Endothelial cell of umbilical vein (primary cell): ENCODE results near the gene TMEM132E. TPM values are rescaled to one million over a fixed set of nuclear protein-coding genes. Genes with fewer than 3 reads are reported as not detected.

Experiments
- Bru-seq: library from RNA; stranded (reverse); fragments of 400-500 nt; gene quantifications from one replicate; lab custom pipeline; 2021; lab: Mats Ljungman, UMichigan
- BruChase-seq, 2 experiments: library from RNA; stranded (reverse); fragments of 400-500 nt; gene quantifications; one replicate each; lab custom pipeline; 2021; lab: Mats Ljungman, UMichigan
- BruUV-seq: library from RNA; stranded (reverse); fragments of 400-500 nt; replicated peaks from 2 replicates; lab custom pipeline; 2021; lab: Mats Ljungman, UMichigan
- CTCF ChIA-PET: fragments of 300-600, 350-600 bp; sonication (Branson Sonifier 250); formaldehyde crosslinking; loops from one replicate; lab custom pipeline; 2021; ENCODE audit warnings: antibody characterized with exemption, inconsistent platforms; lab: Charles Lee
- POLR2A ChIA-PET: fragments of 300-600, 350-600 bp; sonication (Branson Sonifier 250); formaldehyde crosslinking; loops from one replicate; lab custom pipeline; 2021; ENCODE audit warnings: antibody characterized with exemption, inconsistent platforms; lab: Charles Lee
- DNase-seq: peaks from one replicate; pipeline ENCODE4 v3.0.0-alpha.2; 2011; ENCODE audit warnings: low read depth, low spot score
- FAIRE-seq: peaks from 2 replicates; lab custom pipeline; 2011; peaks lifted over from hg19 to GRCh38; lab: Jason Lieb, UNC
- H2AFZ ChIP-seq: 2 replicates; pipeline ENCODE4 v1.6.0; 2012; ENCODE audit warnings: low read depth, low read length, control low read depth, inconsistent platforms
- H3K27ac ChIP-seq: 2 replicates; pipeline ENCODE4 v1.5.1; 2011; ENCODE audit warnings: low read depth, mild to moderate bottlenecking, control low read depth, low read length, moderate library complexity; ENCODE audit not compliant: insufficient read depth
- H3K27me3 ChIP-seq, 2 experiments: 2 replicates each; pipeline versions ENCODE4 v1.6.0 to v1.6.1; 2011; ENCODE audit warnings: low read length in 2 of 2, mixed read lengths in 1 of 2; ENCODE audit not compliant: control insufficient read depth in 2 of 2, insufficient read depth in 2 of 2
- H3K36me3 ChIP-seq, 2 experiments: 2 replicates in 1 of 2; 3 replicates in 1 of 2; pipeline ENCODE4 v1.5.1; 2011; ENCODE audit warnings: low read length in 2 of 2, mild to moderate bottlenecking in 1 of 2, moderate library complexity in 1 of 2; ENCODE audit not compliant: control insufficient read depth in 2 of 2, insufficient read depth in 2 of 2; ENCODE audit errors: extremely low read depth in 1 of 2
- H3K4me1 ChIP-seq: 3 replicates; pipeline ENCODE4 v1.5.1; 2011; ENCODE audit warnings: mild to moderate bottlenecking, low read length; ENCODE audit not compliant: control insufficient read depth, insufficient read depth; ENCODE audit errors: extremely low read depth
- H3K4me2 ChIP-seq: 2 replicates; pipeline ENCODE4 v1.6.1; 2011; ENCODE audit warnings: low read length, control low read depth, mixed read lengths; ENCODE audit not compliant: insufficient read depth
- H3K4me3 ChIP-seq, 3 experiments: fragments of 200-600 bp in 1 of 3; sonication (generic), shearing (Covaris generic) in 1 of 3; replicated peaks in 1 of 3; 2 replicates each; pipeline ENCODE4 v1.5.1; 2011 to 2016; ENCODE audit warnings: control low read depth in 3 of 3, low read length in 3 of 3, mild to moderate bottlenecking in 2 of 3, inconsistent platforms in 1 of 3, low read depth in 1 of 3, moderate library complexity in 1 of 3; ENCODE audit not compliant: insufficient read depth in 1 of 3
- H3K79me2 ChIP-seq: 2 replicates; pipeline ENCODE4 v1.6.0; 2012; ENCODE audit warnings: low read length, inconsistent platforms; ENCODE audit not compliant: control insufficient read depth, insufficient read depth
- H3K9ac ChIP-seq: replicated peaks from 2 replicates; pipeline ENCODE3; 2011; ENCODE audit warnings: low read length, control low read depth; ENCODE audit not compliant: insufficient read depth; ENCODE audit errors: extremely low read depth
- H3K9me1 ChIP-seq: replicated peaks from 3 replicates; pipeline ENCODE4 v1.6.0; 2011; ENCODE audit warnings: mild to moderate bottlenecking, low read length; ENCODE audit not compliant: control insufficient read depth, insufficient read depth; ENCODE audit errors: extremely low read depth
- H3K9me3 ChIP-seq: replicated peaks from 2 replicates; pipeline ENCODE4 v1.5.1; 2012; ENCODE audit warnings: low read length, inconsistent platforms; ENCODE audit not compliant: control insufficient read depth, insufficient read depth
- H4K20me1 ChIP-seq: replicated peaks from 2 replicates; pipeline ENCODE3; 2011; ENCODE audit warnings: mild to moderate bottlenecking, low read length; ENCODE audit not compliant: control insufficient read depth, insufficient read depth; ENCODE audit errors: extremely low read depth
- CTCF ChIP-seq, 2 donors: IDR thresholded peaks; 1 replicate in 1 of 2; 2 replicates in 1 of 2; pipeline ENCODE4 v1.5.1; 2011; ENCODE audit warnings: low read length in 2 of 2, mild to moderate bottlenecking in 2 of 2, moderate library complexity in 2 of 2, control low read depth in 1 of 2, inconsistent platforms in 1 of 2, low read depth in 1 of 2; ENCODE audit not compliant: insufficient read depth in 1 of 2; ENCODE audit errors: extremely low read depth in 1 of 2
- EZH2 ChIP-seq: IDR thresholded peaks from 2 replicates; pipeline ENCODE4 v1.6.1; 2012; ENCODE audit warnings: borderline replicate concordance, low read depth, mild to moderate bottlenecking, moderate library complexity, low read length, inconsistent platforms; ENCODE audit not compliant: severe bottlenecking
- GATA2 ChIP-seq: IDR thresholded peaks from 2 replicates; pipeline ENCODE4 v1.7.0; 2011; ENCODE audit warnings: low read depth, mild to moderate bottlenecking, moderate library complexity, mixed read lengths, low read length; ENCODE audit not compliant: insufficient read length, insufficient read depth
- MYC ChIP-seq: IDR thresholded peaks from one replicate; pipeline ENCODE4 v1.6.1; 2011; ENCODE audit warnings: mild to moderate bottlenecking, low read depth, low read length
- POLR2AphosphoS5 ChIP-seq: IDR thresholded peaks from 2 replicates; pipeline ENCODE4 v1.6.1; 2012; ENCODE audit warnings: low read depth, mild to moderate bottlenecking, control low read depth, low read length, moderate library complexity; ENCODE audit not compliant: insufficient read depth
- dilution Hi-C: fragments of 300-500 bp; cut with MboI; formaldehyde crosslinking; loops from one replicate; pipeline ENCODE4 v1.15.0; 2019; ENCODE audit warnings: low sequenced_read_pairs; ENCODE audit not compliant: extremely low pct_ligation_motif_present
- intact Hi-C: fragments of 100-400 bp; cut with micrococcal nuclease; formaldehyde crosslinking; loops from one replicate; pipeline ENCODE4 v1.10.0; 2022
- long read RNA-seq: library from polyadenylated mRNA; stranded (forward); transcript quantifications from one replicate; pipeline ENCODE4 v2.0.0, GENCODE V29; 2021
- polyA minus RNA-seq, 3 experiments: library from RNA; depleted of rRNA, polyadenylated mRNA; stranded (reverse); fragments of >200 nt; gene quantifications; 1 replicate in 1 of 3; 2 replicates in 2 of 3; pipeline ENCODE4 v1.2.3, GENCODE V29; 2011
- polyA plus RNA-seq, 4 experiments: library from polyadenylated mRNA; depleted of rRNA in 3 of 4; stranded (reverse) in 3 of 4; unstranded in 1 of 4; fragments of >200 nt; gene quantifications; 2 replicates each; pipeline versions ENCODE4 v1.2.1 to v1.2.3, GENCODE V29; 2011 to 2012; ENCODE audit warnings: missing spikeins in 1 of 4
- total RNA-seq: library from RNA; stranded (reverse); gene quantifications from 2 replicates; pipeline ENCODE4 v1.2.3, GENCODE V29; 2021
- TF ChIP-seq, protein P1 (sequence below): IDR thresholded peaks from 2 replicates; pipeline ENCODE4 v1.6.1; 2011; ENCODE audit not compliant: insufficient read depth, insufficient read length

TMEM132E gene
- total RNA-seq (not detected in 2 replicates), polyA plus RNA-seq (not detected in 2 replicates), polyA minus RNA-seq (not detected in 2 replicates), Bru-seq, nascent RNA (not detected), BruChase-seq, experiment 1, labeled RNA remaining after a 6-hour chase (not detected), BruChase-seq, experiment 2, labeled RNA remaining after a 2-hour chase (not detected)
- not detected in 2 replicates for polyA plus RNA-seq (2011; cell fraction: cytosol; rRNA removed)
- polyA plus RNA-seq (2011; cell fraction: nucleus; rRNA removed): not detected in 2 replicates
- polyA plus RNA-seq (2012): not detected in 2 replicates
- polyA minus RNA-seq (2011; cell fraction: cytosol; rRNA and poly(A)+ RNA removed): not detected
- not detected in 2 replicates for polyA minus RNA-seq (2011; cell fraction: nucleus; rRNA and poly(A)+ RNA removed)
- long read RNA-seq: 0 reads

GRCh38 chr17:34579017-34579946, at the start of gene TMEM132E:
TMEM132E (plus strand) TSS chr17:34579582; CDS start chr17:34581077, 1,495 bp downstream.
- FAIRE-seq: no peak
- dilution Hi-C loops: no loop called here

DNA sequence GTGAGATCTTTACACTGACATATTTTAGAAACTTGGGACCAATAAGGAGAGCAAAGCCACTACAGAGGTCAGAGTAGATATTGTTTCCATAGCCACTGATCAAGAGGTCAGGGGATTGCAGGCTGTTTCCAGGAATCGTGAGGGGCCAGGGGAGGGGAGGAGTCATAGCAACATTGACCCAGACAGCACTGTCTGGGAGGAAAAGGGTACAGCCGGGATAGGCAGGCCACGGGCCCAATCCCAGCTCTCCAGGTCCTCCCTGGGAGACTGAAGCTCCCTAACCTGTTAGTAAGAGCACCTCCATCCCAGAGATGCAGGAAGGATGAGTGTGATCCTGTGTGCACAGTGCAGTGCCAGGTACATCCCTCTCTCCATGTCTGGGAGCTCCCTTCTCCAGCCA, 48.5 kb upstream of the TMEM132E start:
- no peaks in the 10 kb centered on the region for H3K9me1 ChIP-seq
- dilution Hi-C loops: no loop called here
- H2AFZ ChIP-seq: no peak overlapping the region
- FAIRE-seq (no peak), DNase-seq (no peak)
- H3K4me3 ChIP-seq: no peak overlapping the region
- no peak overlapping the region for H3K27ac ChIP-seq
- no peak overlapping the region for H3K4me2 ChIP-seq
- POLR2A ChIA-PET: no interaction called here
- no peaks in the 10 kb centered on the region for H3K4me1 ChIP-seq
- H3K9ac ChIP-seq: no peak overlapping the region
- BruUV-seq: no TSS peak
- no peaks in the 10 kb centered on the region for H3K9me3 ChIP-seq
- intact Hi-C loops: no loop called here
- no peaks in the 10 kb centered on the region for H3K27me3 ChIP-seq
- CTCF ChIA-PET: interaction anchor here (1.8 kb wide), 1 partner anchor 12 kb away, joined by 12 read pairs; no protein-coding TSS in a partner anchor
- no peaks in the 10 kb centered on the region for H3K79me2 ChIP-seq
- H4K20me1 ChIP-seq: no peaks in the 10 kb centered on the region
- TF ChIP-seq, protein P1, sequence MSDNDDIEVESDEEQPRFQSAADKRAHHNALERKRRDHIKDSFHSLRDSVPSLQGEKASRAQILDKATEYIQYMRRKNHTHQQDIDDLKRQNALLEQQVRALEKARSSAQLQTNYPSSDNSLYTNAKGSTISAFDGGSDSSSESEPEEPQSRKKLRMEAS: no peak
- TF ChIP-seq GATA2 (no peak), CTCF (IDR thresholded peaks at IDR 0.05; ENCODE audit: extremely low read depth in 1 of 2, insufficient read depth in 1 of 2, low read depth in 1 of 2, low read length in 2 of 2) (no peak), MYC (no peak), EZH2 (no peak), POLR2AphosphoS5 (no peak)
- H3K36me3 ChIP-seq: no peaks in the 10 kb centered on the region

More at GRCh38 chr17:34579017-34579946, at the start of gene TMEM132E:
- peak; percentile 77 for TF ChIP-seq EZH2
- TF ChIP-seq MYC: no peak
- no peak for TF ChIP-seq GATA2
- Histone ChIP-seq H4K20me1 (no peaks in the 10 kb centered on the region), H3K79me2 (no peaks in the 10 kb centered on the region), H3K9me1 (no peaks in the 10 kb centered on the region), H2AFZ (no peak within 1 kb of the TSS), H3K4me1 (no peaks in the 10 kb centered on the region), H3K4me2 (peak within 1 kb of the TSS; percentile 8), H3K27me3 (peaks cover 67 to 74% of the 10 kb centered on the region in 2 experiments), H3K27ac (no peak within 1 kb of the TSS), H3K4me3 (peak within 1 kb of the TSS in 1 of 3 experiments; percentile 35), H3K36me3 (no peaks in the 10 kb centered on the region), H3K9me3 (no peaks in the 10 kb centered on the region), H3K9ac (no peak within 1 kb of the TSS)
- intact Hi-C loops: no loop called here
- BruUV-seq: no TSS peak
- DNase-seq: peak; percentile 33
- POLR2A ChIA-PET: no interaction called here
- CTCF ChIA-PET: no interaction called here
